HUES48 (cell line): ENCODE measurements around the gene BEST4.
A peak's percentile ranks its signal among the peaks of the same experiment; 100 is the strongest.
"Not testable (repeated sequence)": the region's sequence is repeated elsewhere in the genome, so short reads cannot be mapped to it uniquely, and the experiment has no call there.

Experiments used
- H3K27ac ChIP-seq: one replicate; pipeline ENCODE4 v1.7.0; 2013; ENCODE audit warnings: low read depth, low read length, inconsistent platforms
- H3K27me3 ChIP-seq: 2 replicates; pipeline ENCODE4 v1.6.1; 2013; ENCODE audit warnings: mild to moderate bottlenecking, low read length; ENCODE audit not compliant: control insufficient read depth, insufficient read depth
- H3K36me3 ChIP-seq: 2 replicates; pipeline ENCODE4 v1.6.1; 2013; ENCODE audit warnings: low read length; ENCODE audit not compliant: control insufficient read depth, insufficient read depth
- H3K4me1 ChIP-seq: 2 replicates; pipeline ENCODE4 v1.6.1; 2013; ENCODE audit warnings: mild to moderate bottlenecking, low read length; ENCODE audit not compliant: control insufficient read depth, insufficient read depth
- H3K4me3 ChIP-seq: 2 replicates; pipeline ENCODE4 v1.5.1; 2013; ENCODE audit warnings: mild to moderate bottlenecking, low read depth, low read length
- H3K9ac ChIP-seq: 2 replicates; pipeline ENCODE4 v1.6.1; 2013; ENCODE audit warnings: mild to moderate bottlenecking, low read depth, low read length, moderate library complexity
- H3K9me3 ChIP-seq: 2 replicates; pipeline ENCODE4 v1.6.1; 2013; ENCODE audit warnings: low read length; ENCODE audit not compliant: control insufficient read depth, insufficient read depth

BEST4 gene

GRCh38 chr1:44817771-44818495 lies 30.0 kb upstream of the BEST4 start:
- peaks cover 11% of the 10 kb centered on the region; the same call in 1 of the 2 replicates for H3K4me1 ChIP-seq
- no peaks in the 10 kb centered on the region for H3K36me3 ChIP-seq
- H3K9ac ChIP-seq: no peak overlapping the region
- no peak overlapping the region for H3K4me3 ChIP-seq
- H3K27me3 ChIP-seq: 0 out of 2 replicates have a peak, but pooled peaks cover 1% of the 10 kb centered on the region
- no peak overlapping the region for H3K27ac ChIP-seq
- H3K9me3 ChIP-seq: no peaks in the 10 kb centered on the region

DNA sequence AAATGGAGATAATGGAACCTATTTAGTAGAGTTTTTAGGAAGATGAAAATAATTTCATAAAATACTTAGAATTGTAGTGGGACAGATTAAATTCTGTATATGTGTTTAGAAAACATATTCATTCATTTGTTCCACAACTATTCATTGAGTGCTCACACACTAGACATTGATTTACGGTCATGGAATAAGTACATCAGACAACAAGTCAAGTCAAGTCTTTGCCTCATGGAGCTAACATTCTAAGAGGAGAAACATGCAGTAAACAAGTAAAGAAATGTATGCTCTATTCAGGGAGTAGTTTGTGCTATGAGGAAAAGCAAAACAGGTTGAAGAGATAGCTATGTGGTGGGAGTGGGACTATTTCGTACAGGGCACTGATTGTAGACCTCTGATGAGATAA lies 29.3 kb upstream of the BEST4 start:
- Histone ChIP-seq H3K4me3 (no peak overlapping the region), H3K27ac (no peak overlapping the region), H3K9me3 (no peaks in the 10 kb centered on the region), H3K4me1 (peaks cover 12% of the 10 kb centered on the region; the same call in 1 of the 2 replicates), H3K9ac (no peak overlapping the region), H3K27me3 (0 out of 2 replicates have a peak, but pooled peaks cover 4% of the 10 kb centered on the region), H3K36me3 (no peaks in the 10 kb centered on the region)

DNA sequence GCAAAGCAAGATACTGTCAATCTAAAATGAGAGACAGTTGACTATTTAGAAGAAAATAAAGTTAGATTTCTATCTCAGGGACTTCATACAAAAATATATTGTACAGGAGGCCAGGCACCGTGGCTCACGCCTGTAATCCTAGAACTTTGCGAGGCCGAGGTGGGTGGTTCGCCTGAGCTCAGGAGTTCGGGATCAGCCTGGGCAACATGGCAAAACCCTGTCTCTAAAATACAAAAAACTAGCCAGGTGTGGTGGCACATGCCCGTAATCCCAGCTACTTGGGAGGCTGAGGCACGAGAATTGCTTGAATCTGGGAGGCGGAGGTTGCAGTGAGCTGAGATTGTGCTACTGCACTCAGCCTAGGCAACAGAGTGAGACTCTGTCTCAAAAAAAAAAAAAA lies 28.0 kb upstream of the BEST4 start:
- H3K9ac ChIP-seq, H3K27me3 ChIP-seq, H3K27ac ChIP-seq, H3K9me3 ChIP-seq, H3K4me3 ChIP-seq, H3K36me3 ChIP-seq: not testable (repeated sequence)
- H3K4me1 ChIP-seq: peaks cover 12% of the 10 kb centered on the region; the same call in 1 of the 2 replicates

DNA sequence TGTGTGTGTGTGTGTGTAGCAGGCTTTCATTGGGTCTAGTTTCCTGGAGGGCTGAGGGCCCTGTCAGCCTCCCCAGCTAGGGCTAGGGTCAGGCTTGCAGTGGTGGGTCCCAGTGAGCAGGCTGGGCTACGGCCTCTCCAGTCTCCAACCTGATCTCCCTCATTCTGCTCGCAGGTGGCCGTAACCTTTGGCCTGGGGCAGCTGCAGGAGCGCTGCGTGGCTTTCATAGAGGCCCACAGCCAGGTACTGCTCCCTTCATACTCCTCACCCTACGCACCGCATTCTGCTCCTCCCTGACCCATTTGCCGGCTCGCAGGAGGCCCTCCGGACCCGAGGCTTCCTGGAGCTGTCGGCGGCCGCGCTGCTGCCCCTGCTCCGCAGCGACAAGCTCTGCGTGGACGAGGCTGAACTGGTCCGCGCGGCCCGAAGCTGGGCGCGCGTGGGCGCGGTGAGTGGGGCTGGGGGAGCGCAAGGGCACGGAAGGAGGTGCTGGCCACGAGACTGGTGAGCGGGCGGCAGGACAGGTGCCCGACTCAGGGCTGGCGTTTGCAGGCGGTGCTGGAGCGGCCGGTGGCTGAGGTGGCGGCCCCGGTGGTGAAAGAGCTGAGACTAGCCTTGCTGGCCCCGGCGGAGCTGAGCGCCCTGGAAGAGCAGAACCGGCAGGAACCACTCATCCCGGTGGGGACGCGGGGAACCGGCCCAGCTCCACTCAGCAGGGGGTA lies 25.0 kb upstream of the BEST4 start:
- H3K4me3 ChIP-seq: peak overlapping the region; percentile 59
- H3K27ac ChIP-seq: no peak overlapping the region
- H3K9me3 ChIP-seq: no peaks in the 10 kb centered on the region
- H3K36me3 ChIP-seq: no peaks in the 10 kb centered on the region
- 0 out of 2 replicates have a peak, but pooled peaks cover 4% of the 10 kb centered on the region for H3K27me3 ChIP-seq
- no peak overlapping the region for H3K9ac ChIP-seq
- peaks cover 26% of the 10 kb centered on the region for H3K4me1 ChIP-seq

DNA sequence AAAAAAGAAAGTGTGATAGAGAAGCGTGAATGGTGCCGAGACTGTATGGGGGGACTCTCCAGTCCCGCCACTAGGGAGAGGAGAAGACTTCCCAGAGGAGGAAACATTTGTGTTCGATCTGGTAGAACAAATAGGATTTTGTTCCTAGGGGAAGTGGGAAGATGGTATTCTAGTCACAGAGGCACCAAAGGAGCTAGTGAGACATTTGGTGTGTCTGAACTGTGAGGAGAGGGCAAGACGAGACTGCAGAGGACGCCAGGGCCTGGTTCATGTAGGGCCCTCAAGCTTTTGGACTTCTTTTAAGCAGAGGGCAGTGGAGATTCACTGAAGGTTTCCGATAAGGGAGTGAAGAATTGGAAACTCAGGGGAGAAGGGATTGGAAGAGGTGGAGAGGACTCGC lies 23.3 kb upstream of the BEST4 start:
- Histone ChIP-seq H3K4me1 (peaks cover 40% of the 10 kb centered on the region), H3K36me3 (peaks cover 7% of the 10 kb centered on the region; the same call in 1 of the 2 replicates), H3K27me3 (0 out of 2 replicates have a peak, but pooled peaks cover 4% of the 10 kb centered on the region), H3K9ac (no peak overlapping the region), H3K27ac (no peak overlapping the region), H3K9me3 (no peaks in the 10 kb centered on the region), H3K4me3 (no peak overlapping the region)

DNA sequence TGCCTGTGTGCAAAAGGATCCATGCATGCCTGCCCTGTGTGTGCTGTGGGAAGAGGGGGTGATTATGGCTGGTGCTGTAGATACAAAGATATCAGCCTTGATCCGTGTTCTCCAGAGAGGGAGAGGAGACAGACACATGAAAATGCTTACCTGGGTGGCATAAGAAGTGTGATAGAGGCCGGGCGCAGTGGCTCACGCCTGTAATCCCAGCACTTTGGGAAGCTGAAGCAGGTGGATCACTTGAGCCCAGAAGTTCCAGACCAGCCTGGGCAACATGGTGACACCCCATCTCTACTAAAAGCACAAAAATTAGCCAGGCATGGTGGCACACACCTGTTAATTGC lies 22.8 kb upstream of the BEST4 start:
- not testable (repeated sequence) for H3K4me3 ChIP-seq, H3K27me3 ChIP-seq, H3K9ac ChIP-seq, H3K27ac ChIP-seq, H3K9me3 ChIP-seq
- H3K36me3 ChIP-seq: peaks cover 10% of the 10 kb centered on the region; the same call in 1 of the 2 replicates
- peaks cover 40% of the 10 kb centered on the region for H3K4me1 ChIP-seq

DNA sequence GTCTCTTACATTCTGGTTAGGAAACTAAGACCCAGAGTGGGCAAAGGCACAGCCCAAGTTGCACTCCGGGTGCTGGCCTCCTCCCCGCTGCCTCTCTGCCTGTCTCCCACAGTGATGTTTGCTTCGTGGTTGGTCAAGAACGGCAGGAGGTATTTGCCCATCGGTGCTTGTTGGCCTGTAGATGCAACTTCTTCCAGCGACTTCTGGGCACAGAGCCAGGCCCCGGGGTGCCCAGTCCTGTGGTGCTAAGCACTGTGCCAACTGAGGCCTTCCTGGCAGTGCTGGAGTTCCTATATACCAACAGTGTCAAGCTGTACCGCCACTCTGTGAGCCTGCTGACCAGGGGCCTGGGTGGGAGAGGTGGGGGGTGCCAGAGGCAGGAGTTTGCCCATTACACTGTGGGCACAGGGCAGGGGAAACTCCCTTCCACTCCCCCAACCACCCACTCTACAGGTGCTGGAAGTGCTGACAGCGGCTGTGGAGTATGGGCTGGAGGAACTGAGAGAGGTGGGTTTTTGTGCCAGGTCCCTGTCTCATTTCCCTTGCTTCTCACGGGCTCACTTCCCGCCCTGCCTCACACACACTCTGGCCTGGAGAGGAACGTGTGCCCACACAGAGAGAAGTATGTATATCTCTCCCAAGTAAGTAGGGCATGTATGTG lies 22.3 kb upstream of the BEST4 start:
- peaks cover 40% of the 10 kb centered on the region for H3K4me1 ChIP-seq
- no peaks in the 10 kb centered on the region for H3K9me3 ChIP-seq
- no peak overlapping the region for H3K4me3 ChIP-seq
- 0 out of 2 replicates have a peak, but pooled peaks cover 4% of the 10 kb centered on the region for H3K27me3 ChIP-seq
- H3K27ac ChIP-seq: no peak overlapping the region
- peaks cover 13% of the 10 kb centered on the region for H3K36me3 ChIP-seq
- H3K9ac ChIP-seq: no peak overlapping the region

DNA sequence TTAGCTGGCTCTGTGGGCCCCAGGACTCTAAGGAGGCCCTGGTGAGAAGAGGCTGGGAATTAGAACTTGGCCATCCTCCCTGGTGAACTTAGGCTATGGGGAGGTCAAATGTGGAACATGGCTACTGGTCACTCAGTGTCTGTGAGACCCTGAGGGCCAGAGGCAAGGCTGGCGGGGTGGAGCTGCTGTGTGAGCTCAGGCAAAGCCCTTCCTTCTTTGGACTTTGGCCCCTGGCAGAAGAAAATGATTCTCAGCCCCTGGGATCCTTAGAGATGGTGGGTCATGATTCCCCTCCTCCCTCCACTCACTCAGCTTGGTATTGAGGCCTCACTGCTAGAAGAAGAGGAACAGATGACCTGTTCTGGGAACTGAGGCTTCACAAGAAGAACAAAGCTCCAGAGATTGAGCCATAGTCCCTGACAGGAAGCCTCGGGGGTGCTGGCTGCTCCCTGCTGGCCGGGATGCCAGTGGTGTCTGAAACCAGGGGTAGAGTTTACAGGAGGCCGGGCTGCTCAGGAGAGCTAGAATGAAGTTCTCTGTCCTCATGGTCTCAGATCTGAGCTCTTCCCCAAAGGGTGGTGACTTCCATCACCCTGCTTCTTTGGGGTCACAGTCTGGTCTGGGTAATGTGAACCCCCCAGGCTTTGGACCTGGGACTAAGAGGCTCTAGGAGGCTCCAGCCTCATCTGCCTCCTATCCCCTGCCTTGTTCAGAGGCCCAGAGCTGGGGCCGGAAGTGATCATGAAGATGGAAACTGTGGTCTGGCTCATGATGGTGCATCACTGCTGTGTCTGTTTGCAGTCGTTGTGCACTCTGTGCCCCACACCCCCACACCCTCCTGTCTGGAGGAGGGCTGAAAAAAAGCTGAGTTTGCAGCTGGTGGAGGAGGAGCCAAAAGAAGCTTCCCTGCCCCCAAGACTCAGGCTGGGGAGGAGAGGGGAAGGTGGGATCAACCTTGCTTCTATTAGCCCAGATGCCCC lies 21.3 kb upstream of the BEST4 start:
- H3K9ac ChIP-seq: no peak overlapping the region
- H3K36me3 ChIP-seq: peaks cover 17% of the 10 kb centered on the region
- no peak overlapping the region for H3K4me3 ChIP-seq
- peak overlapping the region; percentile 98 for H3K27ac ChIP-seq
- H3K9me3 ChIP-seq: no peaks in the 10 kb centered on the region
- H3K27me3 ChIP-seq: 0 out of 2 replicates have a peak, but pooled peaks cover 4% of the 10 kb centered on the region
- H3K4me1 ChIP-seq: peaks cover 40% of the 10 kb centered on the region

- 0 out of 2 replicates have a peak, but pooled peaks cover 4% of the 10 kb centered on the region for H3K27me3 ChIP-seq
- peak within 1 kb of the TSS; percentile 23; the same call in 1 of the 2 replicates for H3K4me3 ChIP-seq
- peaks cover 38% of the 10 kb centered on the region for H3K4me1 ChIP-seq
- peak within 1 kb of the TSS; percentile 98 for H3K27ac ChIP-seq
- H3K9me3 ChIP-seq: no peaks in the 10 kb centered on the region
- peaks cover 25% of the 10 kb centered on the region for H3K36me3 ChIP-seq
- H3K9ac ChIP-seq: peak within 1 kb of the TSS; percentile 67
Observed at GRCh38 chr1:44808063-44808937, 20.3 kb upstream of the BEST4 start, which contains the start of gene BTBD19. Gene BTBD19, plus strand, starts transcription at chr1:44808523. Its CDS starts 298 bp downstream, at chr1:44808821.
